A549 treated with AZD9567 at 1 μM for 4 hours (cell line): ENCODE results near the gene ODAPH. TPM values are rescaled to one million over a fixed set of nuclear protein-coding genes. Genes with fewer than 3 reads are reported as not detected.

ENCODE experiments used
- total RNA-seq: library from RNA; stranded (reverse); fragments of 200-300 nt; extraction: Qiagen RNA extraction; gene quantifications from 5 replicates; pipeline ENCODE4 v1.2.3, GENCODE V29; 2022; ENCODE audit not compliant: insufficient read depth

ODAPH gene, protein sequence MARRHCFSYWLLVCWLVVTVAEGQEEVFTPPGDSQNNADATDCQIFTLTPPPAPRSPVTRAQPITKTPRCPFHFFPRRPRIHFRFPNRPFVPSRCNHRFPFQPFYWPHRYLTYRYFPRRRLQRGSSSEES
- total RNA-seq = 0.12 to 0.17 TPM in 2 of 5 replicates, not detected in the others

DNA sequence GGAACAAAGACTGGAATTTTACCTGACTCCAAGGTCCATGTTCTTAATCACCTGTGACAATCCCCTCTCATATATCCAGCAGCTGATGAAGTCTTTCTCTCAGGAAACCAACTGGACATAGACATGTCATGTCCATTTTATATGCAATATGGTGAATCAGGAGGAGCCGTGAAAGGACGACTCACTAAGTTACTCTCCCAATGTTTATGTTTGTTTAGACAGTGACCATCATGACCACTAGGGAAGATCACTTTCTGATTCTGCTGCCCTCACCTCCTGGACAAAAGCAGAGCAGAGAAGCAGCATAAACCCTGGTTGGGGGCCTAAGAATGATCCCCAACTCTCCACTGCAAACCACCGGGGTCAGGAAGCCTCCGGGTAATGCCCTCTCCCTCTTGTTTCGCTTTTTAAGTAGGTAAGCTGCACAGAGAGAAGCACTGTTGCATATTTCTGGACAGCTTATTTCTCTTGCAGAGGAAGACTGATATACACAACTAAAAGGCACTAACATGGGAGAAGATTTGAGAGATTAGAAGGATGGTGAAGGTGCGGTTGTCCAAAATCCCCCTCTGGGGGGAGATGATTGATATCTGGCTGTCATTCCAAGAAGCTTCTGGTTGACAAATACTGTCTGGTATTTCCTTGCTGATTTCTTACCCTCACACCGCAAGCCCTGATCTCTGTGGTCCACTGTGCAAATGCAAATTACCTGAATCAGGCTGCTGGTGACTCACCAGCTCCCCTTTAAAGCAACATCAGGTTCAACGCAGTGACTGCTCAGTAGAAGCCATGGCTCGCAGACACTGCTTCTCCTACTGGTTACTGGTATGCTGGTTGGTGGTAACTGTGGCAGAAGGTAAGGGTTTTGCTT is at the start of gene ODAPH:
ODAPH (plus strand) TSS at position 773 of the 871 bp plus-strand sequence; CDS start at position 790, 17 bp downstream.

GRCh38 chr4:75514131-75514948 is 41.5 kb upstream of the ODAPH start, which contains the start of the genes RCHY1 and THAP6:
RCHY1 (minus strand) TSS chr4:75514403; CDS start chr4:75514286, 117 bp downstream.
THAP6 (plus strand) TSS chr4:75514473; CDS start chr4:75515453, 980 bp downstream.

Other genes with a start within 250 kb of the ODAPH start
- gene RCHY1, start 41.7 kb upstream of the ODAPH start, total RNA-seq = 7.4 to 17.4 TPM (median 14.9 TPM) in 5 replicates
- gene THAP6, start 41.6 kb upstream of the ODAPH start, total RNA-seq = 5.0 to 7.6 TPM (median 6.4 TPM) in 5 replicates
- gene CDKL2, start 74.5 kb downstream of the ODAPH start, total RNA-seq = 0.49 to 2.1 TPM (median 0.70 TPM) in 5 replicates
- gene G3BP2, start 117.3 kb downstream of the ODAPH start, total RNA-seq = 70.1 to 98.1 TPM (median 79.5 TPM) in 5 replicates
- gene USO1, start 168.5 kb downstream of the ODAPH start, total RNA-seq = 21.1 to 33.5 TPM (median 24.3 TPM) in 5 replicates